HepG2 (cell line): ENCODE results near the gene MRFAP1. TPM values are rescaled to one million over a fixed set of nuclear protein-coding genes. Genes with fewer than 3 reads are reported as not detected.

ENCODE experiments used
- CBX5 ChIP-seq: sonication (generic); formaldehyde crosslinking; IDR thresholded peaks from 2 replicates; pipeline ENCODE4 v1.4.0; 2020; ENCODE audit warnings: missing genetic modification reagents, borderline replicate concordance
- CC2D1A ChIP-seq: sonication (generic); formaldehyde crosslinking; IDR thresholded peaks from 2 replicates; pipeline ENCODE4 v1.8.1; 2023; ENCODE audit warnings: mild to moderate bottlenecking, missing genetic modification reagents
- HDAC1 ChIP-seq: sonication (generic); formaldehyde crosslinking; IDR thresholded peaks from 2 replicates; pipeline ENCODE4 v1.5.1; 2020; ENCODE audit warnings: mild to moderate bottlenecking, missing genetic modification reagents
- IRF2 ChIP-seq: IDR thresholded peaks from 2 replicates; pipeline ENCODE4 v1.6.1; 2018; ENCODE audit warnings: missing genetic modification reagents, missing compliant biosample characterization
- ZFP36L2 ChIP-seq: sonication (generic); formaldehyde crosslinking; IDR thresholded peaks from 2 replicates; pipeline ENCODE4 v1.4.0; 2020; ENCODE audit warnings: missing genetic modification reagents
- ZNF296 ChIP-seq: sonication (generic); formaldehyde crosslinking; conservative IDR thresholded peaks from 2 replicates; pipeline ENCODE4 v1.5.0; 2020; ENCODE audit warnings: mild to moderate bottlenecking, missing genetic modification reagents
- polyA plus RNA-seq, 8 experiments: library from polyadenylated mRNA; depleted of rRNA in 3 of 8; stranded (reverse) in 7 of 8; unstranded in 1 of 8; fragments of >200 nt; fragmentation: Illumina TruSeq in 4 of 8; extraction: Trizol in 4 of 8; gene quantifications; 2 replicates each; pipeline versions ENCODE4 v1.2.1 to v1.2.3, GENCODE V29; 2011 to 2016; ENCODE audit warnings: low read depth in 4 of 8, missing spikeins in 1 of 8, mixed read lengths in 1 of 8; ENCODE audit not compliant: insufficient read depth in 1 of 8
- total RNA-seq, 5 experiments: library from RNA; depleted of rRNA; stranded (reverse); fragments of >200 nt; fragmentation: Illumina TruSeq; extraction: Trizol; gene quantifications; 2 replicates each; pipeline ENCODE4 v1.2.3, GENCODE V29; 2016; ENCODE audit warnings: low read depth in 1 of 5
- TF ChIP-seq, protein P1 (sequence below): sonication (generic); formaldehyde crosslinking; IDR thresholded peaks from 2 replicates; pipeline ENCODE4 v1.5.0; 2020; ENCODE audit warnings: mild to moderate bottlenecking, missing genetic modification reagents, borderline replicate concordance
- TF ChIP-seq, protein P2 (sequence below): sonication (generic); formaldehyde crosslinking; IDR thresholded peaks from 2 replicates; pipeline ENCODE4 v1.5.1; 2020; ENCODE audit warnings: mild to moderate bottlenecking, missing genetic modification reagents, borderline replicate concordance
- TF ChIP-seq, protein P3 (sequence below): conservative IDR thresholded peaks from 2 replicates; pipeline ENCODE4 v1.6.1; 2018; ENCODE audit warnings: missing genetic modification reagents

MRFAP1 gene
- total and polyA plus RNA-seq, 2 of the 13 experiments (the other 11 are each of a cell fraction or from before 2014, with no cell fraction given), result 112 to 158 TPM

DNA sequence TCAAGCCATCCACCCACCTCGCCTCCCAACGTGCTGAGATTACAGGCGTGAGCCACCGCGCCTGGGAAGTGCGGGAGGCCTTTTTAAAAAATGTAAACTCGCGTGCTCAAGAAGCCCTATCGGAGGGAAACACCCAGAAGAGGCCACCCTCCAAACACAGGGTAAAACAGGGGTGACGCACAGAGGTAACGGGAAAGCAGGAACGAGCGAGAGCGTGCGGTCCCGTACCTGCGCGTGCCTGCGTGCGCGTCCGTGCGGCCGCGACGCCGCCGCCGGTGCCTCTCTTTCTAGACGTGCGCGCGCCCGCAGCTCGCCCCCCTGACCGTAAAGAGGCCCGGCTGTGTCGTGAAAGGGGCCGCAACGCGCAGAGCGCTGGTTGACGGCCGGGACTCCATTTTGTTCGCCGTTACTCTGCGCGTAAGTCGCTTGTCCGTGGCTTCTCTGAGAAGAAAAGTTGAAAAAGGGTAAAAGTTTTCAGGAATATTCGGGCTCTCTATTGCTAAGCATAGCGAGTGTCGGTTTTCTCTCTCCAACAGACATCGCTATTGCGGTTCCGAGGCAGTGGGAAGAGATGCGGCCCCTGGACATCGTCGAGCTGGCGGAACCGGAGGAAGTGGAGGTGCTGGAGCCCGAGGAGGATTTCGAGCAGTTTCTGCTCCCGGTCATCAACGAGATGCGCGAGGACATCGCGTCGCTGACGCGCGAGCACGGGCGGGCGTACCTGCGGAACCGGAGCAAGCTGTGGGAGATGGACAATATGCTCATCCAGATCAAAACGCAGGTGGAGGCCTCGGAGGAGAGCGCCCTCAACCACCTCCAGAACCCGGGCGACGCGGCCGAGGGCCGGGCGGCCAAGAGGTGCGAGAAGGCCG lies at the start of gene MRFAP1 (continued):
- TF ChIP-seq, protein P1, sequence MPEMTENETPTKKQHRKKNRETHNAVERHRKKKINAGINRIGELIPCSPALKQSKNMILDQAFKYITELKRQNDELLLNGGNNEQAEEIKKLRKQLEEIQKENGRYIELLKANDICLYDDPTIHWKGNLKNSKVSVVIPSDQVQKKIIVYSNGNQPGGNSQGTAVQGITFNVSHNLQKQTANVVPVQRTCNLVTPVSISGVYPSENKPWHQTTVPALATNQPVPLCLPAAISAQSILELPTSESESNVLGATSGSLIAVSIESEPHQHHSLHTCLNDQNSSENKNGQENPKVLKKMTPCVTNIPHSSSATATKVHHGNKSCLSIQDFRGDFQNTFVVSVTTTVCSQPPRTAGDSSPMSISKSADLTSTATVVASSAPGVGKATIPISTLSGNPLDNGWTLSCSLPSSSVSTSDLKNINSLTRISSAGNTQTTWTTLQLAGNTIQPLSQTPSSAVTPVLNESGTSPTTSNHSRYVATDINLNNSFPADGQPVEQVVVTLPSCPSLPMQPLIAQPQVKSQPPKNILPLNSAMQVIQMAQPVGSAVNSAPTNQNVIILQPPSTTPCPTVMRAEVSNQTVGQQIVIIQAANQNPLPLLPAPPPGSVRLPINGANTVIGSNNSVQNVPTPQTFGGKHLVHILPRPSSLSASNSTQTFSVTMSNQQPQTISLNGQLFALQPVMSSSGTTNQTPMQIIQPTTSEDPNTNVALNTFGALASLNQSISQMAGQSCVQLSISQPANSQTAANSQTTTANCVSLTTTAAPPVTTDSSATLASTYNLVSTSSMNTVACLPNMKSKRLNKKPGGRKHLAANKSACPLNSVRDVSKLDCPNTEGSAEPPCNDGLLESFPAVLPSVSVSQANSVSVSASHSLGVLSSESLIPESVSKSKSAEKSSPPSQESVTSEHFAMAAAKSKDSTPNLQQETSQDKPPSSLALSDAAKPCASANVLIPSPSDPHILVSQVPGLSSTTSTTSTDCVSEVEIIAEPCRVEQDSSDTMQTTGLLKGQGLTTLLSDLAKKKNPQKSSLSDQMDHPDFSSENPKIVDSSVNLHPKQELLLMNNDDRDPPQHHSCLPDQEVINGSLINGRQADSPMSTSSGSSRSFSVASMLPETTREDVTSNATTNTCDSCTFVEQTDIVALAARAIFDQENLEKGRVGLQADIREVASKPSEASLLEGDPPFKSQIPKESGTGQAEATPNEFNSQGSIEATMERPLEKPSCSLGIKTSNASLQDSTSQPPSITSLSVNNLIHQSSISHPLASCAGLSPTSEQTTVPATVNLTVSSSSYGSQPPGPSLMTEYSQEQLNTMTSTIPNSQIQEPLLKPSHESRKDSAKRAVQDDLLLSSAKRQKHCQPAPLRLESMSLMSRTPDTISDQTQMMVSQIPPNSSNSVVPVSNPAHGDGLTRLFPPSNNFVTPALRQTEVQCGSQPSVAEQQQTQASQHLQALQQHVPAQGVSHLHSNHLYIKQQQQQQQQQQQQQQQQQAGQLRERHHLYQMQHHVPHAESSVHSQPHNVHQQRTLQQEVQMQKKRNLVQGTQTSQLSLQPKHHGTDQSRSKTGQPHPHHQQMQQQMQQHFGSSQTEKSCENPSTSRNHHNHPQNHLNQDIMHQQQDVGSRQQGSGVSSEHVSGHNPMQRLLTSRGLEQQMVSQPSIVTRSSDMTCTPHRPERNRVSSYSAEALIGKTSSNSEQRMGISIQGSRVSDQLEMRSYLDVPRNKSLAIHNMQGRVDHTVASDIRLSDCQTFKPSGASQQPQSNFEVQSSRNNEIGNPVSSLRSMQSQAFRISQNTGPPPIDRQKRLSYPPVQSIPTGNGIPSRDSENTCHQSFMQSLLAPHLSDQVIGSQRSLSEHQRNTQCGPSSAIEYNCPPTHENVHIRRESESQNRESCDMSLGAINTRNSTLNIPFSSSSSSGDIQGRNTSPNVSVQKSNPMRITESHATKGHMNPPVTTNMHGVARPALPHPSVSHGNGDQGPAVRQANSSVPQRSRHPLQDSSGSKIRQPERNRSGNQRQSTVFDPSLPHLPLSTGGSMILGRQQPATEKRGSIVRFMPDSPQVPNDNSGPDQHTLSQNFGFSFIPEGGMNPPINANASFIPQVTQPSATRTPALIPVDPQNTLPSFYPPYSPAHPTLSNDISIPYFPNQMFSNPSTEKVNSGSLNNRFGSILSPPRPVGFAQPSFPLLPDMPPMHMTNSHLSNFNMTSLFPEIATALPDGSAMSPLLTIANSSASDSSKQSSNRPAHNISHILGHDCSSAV (CRISPR knock-in tag), result no peak
- TF ChIP-seq CBX5 (CRISPR knock-in tag) (no peak), ZFP36L2 (CRISPR knock-in tag) (peak; percentile 77; the same call in 1 of the 2 replicates), ZNF296 (CRISPR knock-in tag) (no peak; the same call in 1 of the 2 replicates), CC2D1A (CRISPR knock-in tag) (no peak), HDAC1 (peak; percentile 83), IRF2 (CRISPR knock-in tag) (peak; percentile 85)
- TF ChIP-seq, protein P2, sequence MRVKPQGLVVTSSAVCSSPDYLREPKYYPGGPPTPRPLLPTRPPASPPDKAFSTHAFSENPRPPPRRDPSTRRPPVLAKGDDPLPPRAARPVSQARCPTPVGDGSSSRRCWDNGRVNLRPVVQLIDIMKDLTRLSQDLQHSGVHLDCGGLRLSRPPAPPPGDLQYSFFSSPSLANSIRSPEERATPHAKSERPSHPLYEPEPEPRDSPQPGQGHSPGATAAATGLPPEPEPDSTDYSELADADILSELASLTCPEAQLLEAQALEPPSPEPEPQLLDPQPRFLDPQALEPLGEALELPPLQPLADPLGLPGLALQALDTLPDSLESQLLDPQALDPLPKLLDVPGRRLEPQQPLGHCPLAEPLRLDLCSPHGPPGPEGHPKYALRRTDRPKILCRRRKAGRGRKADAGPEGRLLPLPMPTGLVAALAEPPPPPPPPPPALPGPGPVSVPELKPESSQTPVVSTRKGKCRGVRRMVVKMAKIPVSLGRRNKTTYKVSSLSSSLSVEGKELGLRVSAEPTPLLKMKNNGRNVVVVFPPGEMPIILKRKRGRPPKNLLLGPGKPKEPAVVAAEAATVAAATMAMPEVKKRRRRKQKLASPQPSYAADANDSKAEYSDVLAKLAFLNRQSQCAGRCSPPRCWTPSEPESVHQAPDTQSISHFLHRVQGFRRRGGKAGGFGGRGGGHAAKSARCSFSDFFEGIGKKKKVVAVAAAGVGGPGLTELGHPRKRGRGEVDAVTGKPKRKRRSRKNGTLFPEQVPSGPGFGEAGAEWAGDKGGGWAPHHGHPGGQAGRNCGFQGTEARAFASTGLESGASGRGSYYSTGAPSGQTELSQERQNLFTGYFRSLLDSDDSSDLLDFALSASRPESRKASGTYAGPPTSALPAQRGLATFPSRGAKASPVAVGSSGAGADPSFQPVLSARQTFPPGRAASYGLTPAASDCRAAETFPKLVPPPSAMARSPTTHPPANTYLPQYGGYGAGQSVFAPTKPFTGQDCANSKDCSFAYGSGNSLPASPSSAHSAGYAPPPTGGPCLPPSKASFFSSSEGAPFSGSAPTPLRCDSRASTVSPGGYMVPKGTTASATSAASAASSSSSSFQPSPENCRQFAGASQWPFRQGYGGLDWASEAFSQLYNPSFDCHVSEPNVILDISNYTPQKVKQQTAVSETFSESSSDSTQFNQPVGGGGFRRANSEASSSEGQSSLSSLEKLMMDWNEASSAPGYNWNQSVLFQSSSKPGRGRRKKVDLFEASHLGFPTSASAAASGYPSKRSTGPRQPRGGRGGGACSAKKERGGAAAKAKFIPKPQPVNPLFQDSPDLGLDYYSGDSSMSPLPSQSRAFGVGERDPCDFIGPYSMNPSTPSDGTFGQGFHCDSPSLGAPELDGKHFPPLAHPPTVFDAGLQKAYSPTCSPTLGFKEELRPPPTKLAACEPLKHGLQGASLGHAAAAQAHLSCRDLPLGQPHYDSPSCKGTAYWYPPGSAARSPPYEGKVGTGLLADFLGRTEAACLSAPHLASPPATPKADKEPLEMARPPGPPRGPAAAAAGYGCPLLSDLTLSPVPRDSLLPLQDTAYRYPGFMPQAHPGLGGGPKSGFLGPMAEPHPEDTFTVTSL (CRISPR knock-in tag), result 0 out of 2 replicates have a peak, but pooled peaks have one; percentile 36
- TF ChIP-seq, protein P3, sequence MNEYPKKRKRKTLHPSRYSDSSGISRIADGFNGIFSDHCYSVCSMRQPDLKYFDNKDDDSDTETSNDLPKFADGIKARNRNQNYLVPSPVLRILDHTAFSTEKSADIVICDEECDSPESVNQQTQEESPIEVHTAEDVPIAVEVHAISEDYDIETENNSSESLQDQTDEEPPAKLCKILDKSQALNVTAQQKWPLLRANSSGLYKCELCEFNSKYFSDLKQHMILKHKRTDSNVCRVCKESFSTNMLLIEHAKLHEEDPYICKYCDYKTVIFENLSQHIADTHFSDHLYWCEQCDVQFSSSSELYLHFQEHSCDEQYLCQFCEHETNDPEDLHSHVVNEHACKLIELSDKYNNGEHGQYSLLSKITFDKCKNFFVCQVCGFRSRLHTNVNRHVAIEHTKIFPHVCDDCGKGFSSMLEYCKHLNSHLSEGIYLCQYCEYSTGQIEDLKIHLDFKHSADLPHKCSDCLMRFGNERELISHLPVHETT, result peak; percentile 50; the same call in 1 of the 2 replicates
